ENCODE data around the gene FOXRED2.

FOXRED2 gene

GRCh38 chr22:36478966-36479365 is 27.9 kb downstream of the FOXRED2 start:
- no peaks in the 10 kb centered on the region for H3K27me3 ChIP-seq (ENCODE audit: insufficient read depth, low read length)
- H3K36me3 ChIP-seq (ENCODE audit: insufficient read depth, low read length): peaks cover 65% of the 10 kb centered on the region
- no peaks in the 10 kb centered on the region for H3F3A ChIP-seq (ENCODE audit: insufficient read depth, low read length)
- no peaks in the 10 kb centered on the region for H3K9me3 ChIP-seq (ENCODE audit: low read length)
- H3K79me2 ChIP-seq (ENCODE audit: insufficient read depth, low read length): peaks cover 6% of the 10 kb centered on the region
- no peaks in the 10 kb centered on the region for H3K9me2 ChIP-seq (ENCODE audit: low read depth, low read length)
- TF ChIP-seq EZH2 (IDR thresholded peaks at IDR 0.05; ENCODE audit: borderline replicate concordance, low read length): no peak
- no peak for TF ChIP-seq CTCF (IDR thresholded peaks at IDR 0.05; ENCODE audit: low read length)
- H3K27ac ChIP-seq (ENCODE audit: low read depth, low read length, poor library complexity, severe bottlenecking): no peak overlapping the region
- no peak overlapping the region for H2AFZ ChIP-seq (ENCODE audit: low read length)
- no peak overlapping the region for H3K9ac ChIP-seq (ENCODE audit: low read length)
- no peak overlapping the region for H3K4me3 ChIP-seq (ENCODE audit: low read depth, low read length, poor library complexity, severe bottlenecking)
- H3K4me2 ChIP-seq (ENCODE audit: low read length): no peak overlapping the region
- no peaks in the 10 kb centered on the region for H4K20me1 ChIP-seq (ENCODE audit: insufficient read depth, low read length)
- H3K4me1 ChIP-seq (ENCODE audit: insufficient read depth, low read length, severe bottlenecking): peaks cover 19% of the 10 kb centered on the region

GRCh38 chr22:36475341-36475740 is 31.5 kb downstream of the FOXRED2 start:
- Histone ChIP-seq H3K27ac (ENCODE audit: low read depth, low read length, poor library complexity, severe bottlenecking) (no peak overlapping the region), H3K9me2 (ENCODE audit: low read depth, low read length) (no peaks in the 10 kb centered on the region), H3K79me2 (ENCODE audit: insufficient read depth, low read length) (peaks cover 4% of the 10 kb centered on the region), H2AFZ (ENCODE audit: low read length) (no peak overlapping the region), H3K9me3 (ENCODE audit: low read length) (no peaks in the 10 kb centered on the region), H3K9ac (ENCODE audit: low read length) (no peak overlapping the region), H3K4me2 (ENCODE audit: low read length) (no peak overlapping the region), H3K4me3 (ENCODE audit: low read depth, low read length, poor library complexity, severe bottlenecking) (no peak overlapping the region), H4K20me1 (ENCODE audit: insufficient read depth, low read length) (no peaks in the 10 kb centered on the region), H3K4me1 (ENCODE audit: insufficient read depth, low read length, severe bottlenecking) (peaks cover 6% of the 10 kb centered on the region), H3K36me3 (ENCODE audit: insufficient read depth, low read length) (peaks cover 95% of the 10 kb centered on the region), H3K27me3 (ENCODE audit: insufficient read depth, low read length) (no peaks in the 10 kb centered on the region), H3F3A (ENCODE audit: insufficient read depth, low read length) (no peaks in the 10 kb centered on the region)
- TF ChIP-seq EZH2 (IDR thresholded peaks at IDR 0.05; ENCODE audit: borderline replicate concordance, low read length) (no peak), CTCF (IDR thresholded peaks at IDR 0.05; ENCODE audit: low read length) (no peak)

GRCh38 chr22:36472689-36473088 is 34.2 kb downstream of the FOXRED2 start:
- no peak overlapping the region for H3K4me3 ChIP-seq (ENCODE audit: low read depth, low read length, poor library complexity, severe bottlenecking)
- no peak overlapping the region for H3K4me2 ChIP-seq (ENCODE audit: low read length)
- H3K9me3 ChIP-seq (ENCODE audit: low read length): no peaks in the 10 kb centered on the region
- H3K9me2 ChIP-seq (ENCODE audit: low read depth, low read length): no peaks in the 10 kb centered on the region
- TF ChIP-seq EZH2 (IDR thresholded peaks at IDR 0.05; ENCODE audit: borderline replicate concordance, low read length) (no peak), CTCF (IDR thresholded peaks at IDR 0.05; ENCODE audit: low read length) (no peak)
- H3K27ac ChIP-seq (ENCODE audit: low read depth, low read length, poor library complexity, severe bottlenecking): no peak overlapping the region
- H3K79me2 ChIP-seq (ENCODE audit: insufficient read depth, low read length): no peaks in the 10 kb centered on the region
- peaks cover 82% of the 10 kb centered on the region for H3K36me3 ChIP-seq (ENCODE audit: insufficient read depth, low read length)
- no peaks in the 10 kb centered on the region for H3K27me3 ChIP-seq (ENCODE audit: insufficient read depth, low read length)
- H3F3A ChIP-seq (ENCODE audit: insufficient read depth, low read length): no peaks in the 10 kb centered on the region
- no peaks in the 10 kb centered on the region for H3K4me1 ChIP-seq (ENCODE audit: insufficient read depth, low read length, severe bottlenecking)
- H3K9ac ChIP-seq (ENCODE audit: low read length): no peak overlapping the region
- no peaks in the 10 kb centered on the region for H4K20me1 ChIP-seq (ENCODE audit: insufficient read depth, low read length)
- H2AFZ ChIP-seq (ENCODE audit: low read length): no peak overlapping the region

Measured in OCI-LY1 (cell line).